Activated T-helper 1 cell treated with anti-CD3 and anti-CD28 coated beads, Interleukin-12 subunit alpha, Interleukin-12 subunit beta, Interleukin-2, Interleukin-4 antibody, amounts not matched to agents 30 ng/mL and 10 ng/mL and 1 ng/mL, durations not matched to agents 14 hours and 24 hours and 36 hours (primary cell): ENCODE measurements around the gene UNC5C. TPM values are rescaled to one million over a fixed set of nuclear protein-coding genes. Genes with fewer than 3 reads are reported as not detected.

ENCODE experiments used
- DNase-seq: peaks from one replicate; pipeline ENCODE4 v3.0.0; 2021; ENCODE audit warnings: low spot score
- H3K27ac Mint-ChIP-seq: one replicate; pipeline ENCODE4 v1.8.0; 2021; ENCODE audit warnings: mild to moderate bottlenecking, mixed read lengths
- H3K27me3 Mint-ChIP-seq: one replicate; pipeline ENCODE4 v1.8.0; 2022; ENCODE audit warnings: mild to moderate bottlenecking, moderate library complexity, mixed read lengths; ENCODE audit not compliant: insufficient read depth
- H3K36me3 Mint-ChIP-seq: one replicate; pipeline ENCODE4 v1.8.0; 2021; ENCODE audit warnings: low read depth, mixed read lengths
- H3K4me1 Mint-ChIP-seq: one replicate; pipeline ENCODE4 v1.8.0; 2021; ENCODE audit warnings: low read depth, mixed read lengths
- H3K4me3 Mint-ChIP-seq: one replicate; pipeline ENCODE4 v1.8.0; 2021; ENCODE audit warnings: mild to moderate bottlenecking, moderate library complexity, mixed read lengths
- H3K9me3 Mint-ChIP-seq: one replicate; pipeline ENCODE4 v1.8.0; 2021; ENCODE audit warnings: mixed read lengths
- intact Hi-C: fragments of 100-400 bp; cut with micrococcal nuclease; formaldehyde crosslinking; loops from one replicate; pipeline ENCODE4 v1.15.1; 2024
- total RNA-seq: library from RNA; stranded (reverse); gene quantifications from 2 replicates; pipeline ENCODE4 v1.2.3, GENCODE V29; 2022

UNC5C gene
- total RNA-seq, 1 donor from 2014 or later, result not detected

- no peaks in the 10 kb centered on the region for H3K9me3 Mint-ChIP-seq
- H3K27ac Mint-ChIP-seq, result no peak overlapping the region
- intact Hi-C loops, result no loop called here
Observed at GRCh38 chr4:95232358-95233156, 316.2 kb downstream of the UNC5C start.

GRCh38 chr4:95231681-95232080 is 317.1 kb downstream of the UNC5C start:
- Mint-ChIP-seq H3K9me3 (no peaks in the 10 kb centered on the region), H3K27me3 (no peaks in the 10 kb centered on the region), H3K4me1 (peaks cover 6% of the 10 kb centered on the region), H3K4me3 (no peak overlapping the region), H3K36me3 (no peaks in the 10 kb centered on the region), H3K27ac (no peak overlapping the region)
- intact Hi-C loops, result no loop called here
- no peak for DNase-seq

More at GRCh38 chr4:95232358-95233156, 316.2 kb downstream of the UNC5C start:
- H3K4me1 Mint-ChIP-seq, result peaks cover 6% of the 10 kb centered on the region
- no peaks in the 10 kb centered on the region for H3K27me3 Mint-ChIP-seq
- H3K4me3 Mint-ChIP-seq, result no peak overlapping the region
- H3K36me3 Mint-ChIP-seq, result no peaks in the 10 kb centered on the region
- DNase-seq, result no peak

- Mint-ChIP-seq H3K27ac (no peak overlapping the region), H3K36me3 (no peaks in the 10 kb centered on the region), H3K27me3 (no peaks in the 10 kb centered on the region), H3K4me1 (no peaks in the 10 kb centered on the region), H3K9me3 (no peaks in the 10 kb centered on the region), H3K4me3 (no peak overlapping the region)
- DNase-seq, result no peak
- intact Hi-C loops, result no loop called here
Observed at GRCh38 chr4:95225849-95226248, 322.9 kb downstream of the UNC5C start.

GRCh38 chr4:95224402-95224801 is 324.4 kb downstream of the UNC5C start:
- no peaks in the 10 kb centered on the region for H3K27me3 Mint-ChIP-seq
- no peak overlapping the region for H3K27ac Mint-ChIP-seq
- no peaks in the 10 kb centered on the region for H3K36me3 Mint-ChIP-seq
- no peak for DNase-seq
- no peak overlapping the region for H3K4me3 Mint-ChIP-seq
- no peaks in the 10 kb centered on the region for H3K9me3 Mint-ChIP-seq
- intact Hi-C loops, result no loop called here
- H3K4me1 Mint-ChIP-seq, result no peaks in the 10 kb centered on the region

- no peak for DNase-seq
- Mint-ChIP-seq H3K9me3 (no peaks in the 10 kb centered on the region), H3K4me1 (no peaks in the 10 kb centered on the region), H3K27me3 (no peaks in the 10 kb centered on the region), H3K36me3 (no peaks in the 10 kb centered on the region), H3K27ac (no peak overlapping the region), H3K4me3 (no peak overlapping the region)
- intact Hi-C loops, result no loop called here
Observed at GRCh38 chr4:95220205-95221175, 328.3 kb downstream of the UNC5C start.

GRCh38 chr4:95219109-95219508 is 329.7 kb downstream of the UNC5C start:
- Mint-ChIP-seq H3K27me3 (no peaks in the 10 kb centered on the region), H3K36me3 (no peaks in the 10 kb centered on the region), H3K9me3 (no peaks in the 10 kb centered on the region), H3K4me1 (no peaks in the 10 kb centered on the region), H3K4me3 (no peak overlapping the region), H3K27ac (no peak overlapping the region)
- no peak for DNase-seq
- intact Hi-C loops, result no loop called here

GRCh38 chr4:95217197-95217596 is 331.6 kb downstream of the UNC5C start:
- Mint-ChIP-seq H3K4me3 (no peak overlapping the region), H3K36me3 (no peaks in the 10 kb centered on the region), H3K4me1 (no peaks in the 10 kb centered on the region), H3K27me3 (peaks cover 3% of the 10 kb centered on the region), H3K9me3 (no peaks in the 10 kb centered on the region), H3K27ac (no peak overlapping the region)
- intact Hi-C loops, result no loop called here
- no peak for DNase-seq

GRCh38 chr4:95216636-95217035 is 332.1 kb downstream of the UNC5C start:
- intact Hi-C loops, result no loop called here
- Mint-ChIP-seq H3K9me3 (no peaks in the 10 kb centered on the region), H3K4me1 (no peaks in the 10 kb centered on the region), H3K27ac (no peak overlapping the region), H3K27me3 (peaks cover 3% of the 10 kb centered on the region), H3K4me3 (no peak overlapping the region), H3K36me3 (no peaks in the 10 kb centered on the region)
- DNase-seq, result no peak

GRCh38 chr4:95215991-95216605 is 332.7 kb downstream of the UNC5C start:
- intact Hi-C loops, result no loop called here
- Mint-ChIP-seq H3K9me3 (no peaks in the 10 kb centered on the region), H3K36me3 (no peaks in the 10 kb centered on the region), H3K27ac (no peak overlapping the region), H3K4me3 (no peak overlapping the region), H3K4me1 (no peaks in the 10 kb centered on the region), H3K27me3 (peaks cover 3% of the 10 kb centered on the region)
- DNase-seq, result no peak

GRCh38 chr4:95215043-95215442 is 333.7 kb downstream of the UNC5C start:
- Mint-ChIP-seq H3K27me3 (peaks cover 3% of the 10 kb centered on the region), H3K9me3 (no peaks in the 10 kb centered on the region), H3K27ac (no peak overlapping the region), H3K36me3 (no peaks in the 10 kb centered on the region), H3K4me1 (no peaks in the 10 kb centered on the region), H3K4me3 (no peak overlapping the region)
- DNase-seq, result no peak
- intact Hi-C loops, result no loop called here

GRCh38 chr4:95214408-95214807 is 334.4 kb downstream of the UNC5C start:
- no peak overlapping the region for H3K27ac Mint-ChIP-seq
- intact Hi-C loops, result no loop called here
- H3K27me3 Mint-ChIP-seq, result peaks cover 3% of the 10 kb centered on the region
- no peaks in the 10 kb centered on the region for H3K9me3 Mint-ChIP-seq
- H3K36me3 Mint-ChIP-seq, result no peaks in the 10 kb centered on the region
- DNase-seq, result no peak
- no peak overlapping the region for H3K4me3 Mint-ChIP-seq
- no peaks in the 10 kb centered on the region for H3K4me1 Mint-ChIP-seq

GRCh38 chr4:95213366-95213765 is 335.4 kb downstream of the UNC5C start:
- Mint-ChIP-seq H3K4me3 (no peak overlapping the region), H3K27me3 (peaks cover 3% of the 10 kb centered on the region), H3K36me3 (no peaks in the 10 kb centered on the region), H3K27ac (no peak overlapping the region), H3K9me3 (no peaks in the 10 kb centered on the region), H3K4me1 (no peaks in the 10 kb centered on the region)
- intact Hi-C loops, result no loop called here
- no peak for DNase-seq

GRCh38 chr4:95212692-95213091 is 336.1 kb downstream of the UNC5C start:
- Mint-ChIP-seq H3K27ac (no peak overlapping the region), H3K36me3 (no peaks in the 10 kb centered on the region), H3K4me1 (no peaks in the 10 kb centered on the region), H3K9me3 (no peaks in the 10 kb centered on the region), H3K4me3 (no peak overlapping the region), H3K27me3 (peaks cover 3% of the 10 kb centered on the region)
- DNase-seq, result no peak
- intact Hi-C loops, result no loop called here
